Natural killer cell (primary cell): ENCODE data around the gene CSKMT. TPM values are rescaled to one million over a fixed set of nuclear protein-coding genes. Genes with fewer than 3 reads are reported as not detected.

Experiments used
- ATAC-seq, 3 donors: fragments of 150-1000 bp in 2 of 3; fragments of 200-7000 bp in 1 of 3; cut with Tn5 transposase; 1 replicate in 1 of 3; 2 replicates in 2 of 3; pipeline ENCODE4 v1.10.0; 2021; ENCODE audit warnings: mild to moderate bottlenecking in 2 of 3, moderate library complexity in 2 of 3
- DNase-seq, 2 donors: peaks; one replicate each; pipeline versions ENCODE4 v3.0.0 to v3.0.0-alpha.2; 2013 to 2021; ENCODE audit warnings: mixed read lengths in 1 of 2
- H3K27ac ChIP-seq: one replicate; pipeline ENCODE4 v1.5.1; 2013; ENCODE audit warnings: mild to moderate bottlenecking, low read length
- H3K27me3 ChIP-seq: one replicate; pipeline ENCODE4 v1.6.1; 2013; ENCODE audit warnings: low read length; ENCODE audit not compliant: control insufficient read depth, insufficient read depth
- H3K36me3 ChIP-seq: one replicate; pipeline ENCODE4 v1.6.1; 2013; ENCODE audit warnings: low read length; ENCODE audit not compliant: control insufficient read depth, insufficient read depth
- H3K4me1 ChIP-seq: one replicate; pipeline ENCODE4 v1.6.1; 2013; ENCODE audit warnings: low read length; ENCODE audit not compliant: control insufficient read depth, insufficient read depth
- H3K4me3 ChIP-seq: one replicate; pipeline ENCODE4 v1.5.1; 2013; ENCODE audit warnings: low read length
- H3K9me3 ChIP-seq: one replicate; pipeline ENCODE4 v1.6.1; 2013; ENCODE audit warnings: low read length; ENCODE audit not compliant: control insufficient read depth, insufficient read depth
- H3K27ac Mint-ChIP-seq, 2 donors: one replicate each; pipeline ENCODE4 v1.8.0; 2022; ENCODE audit warnings: mild to moderate bottlenecking in 2 of 2, mixed read lengths in 2 of 2, moderate library complexity in 1 of 2
- H3K27me3 Mint-ChIP-seq, 2 donors: one replicate each; pipeline ENCODE4 v1.8.0; 2022; ENCODE audit warnings: low read depth in 2 of 2, mixed read lengths in 2 of 2
- H3K36me3 Mint-ChIP-seq: one replicate; pipeline ENCODE4 v1.8.0; 2022; ENCODE audit warnings: mixed read lengths
- H3K4me1 Mint-ChIP-seq, 2 donors: one replicate each; pipeline ENCODE4 v1.8.0; 2022; ENCODE audit warnings: mixed read lengths in 2 of 2
- H3K4me3 Mint-ChIP-seq: one replicate; pipeline ENCODE4 v1.8.0; 2022; ENCODE audit warnings: mild to moderate bottlenecking, moderate library complexity, mixed read lengths
- H3K9me3 Mint-ChIP-seq, 2 donors: one replicate each; pipeline ENCODE4 v1.8.0; 2022; ENCODE audit warnings: mixed read lengths in 2 of 2
- WGBS: methylation state at CpG from one replicate; pipeline ENCODE4 v1.1.7; 2013; ENCODE audit warnings: missing lambda C conversion rate; ENCODE audit not compliant: insufficient coverage; 5-methylcytosine and 5-hydroxymethylcytosine counted together
- intact Hi-C: fragments of 100-400 bp; cut with micrococcal nuclease; formaldehyde crosslinking; loops from one replicate; pipeline ENCODE4 v1.14.2; 2022
- total RNA-seq, 4 donors: library from RNA; stranded (reverse); fragments of 120-200 nt in 1 of 4; gene quantifications; one replicate each; pipeline versions ENCODE4 v1.2.3 to v1.2.4, GENCODE V29; 2013 to 2022
- TF ChIP-seq, protein P1 (sequence below): fragments of 200-600 bp; IDR thresholded peaks from one replicate; pipeline ENCODE4 v1.8.0; 2022; ENCODE audit warnings: antibody characterized with exemption

CSKMT gene
- total RNA-seq, 3 donors from 2014 or later (not counting 1 experiment from before 2014, with no cell fraction given) = 12.0 to 21.5 (median 13.7) TPM

DNA sequence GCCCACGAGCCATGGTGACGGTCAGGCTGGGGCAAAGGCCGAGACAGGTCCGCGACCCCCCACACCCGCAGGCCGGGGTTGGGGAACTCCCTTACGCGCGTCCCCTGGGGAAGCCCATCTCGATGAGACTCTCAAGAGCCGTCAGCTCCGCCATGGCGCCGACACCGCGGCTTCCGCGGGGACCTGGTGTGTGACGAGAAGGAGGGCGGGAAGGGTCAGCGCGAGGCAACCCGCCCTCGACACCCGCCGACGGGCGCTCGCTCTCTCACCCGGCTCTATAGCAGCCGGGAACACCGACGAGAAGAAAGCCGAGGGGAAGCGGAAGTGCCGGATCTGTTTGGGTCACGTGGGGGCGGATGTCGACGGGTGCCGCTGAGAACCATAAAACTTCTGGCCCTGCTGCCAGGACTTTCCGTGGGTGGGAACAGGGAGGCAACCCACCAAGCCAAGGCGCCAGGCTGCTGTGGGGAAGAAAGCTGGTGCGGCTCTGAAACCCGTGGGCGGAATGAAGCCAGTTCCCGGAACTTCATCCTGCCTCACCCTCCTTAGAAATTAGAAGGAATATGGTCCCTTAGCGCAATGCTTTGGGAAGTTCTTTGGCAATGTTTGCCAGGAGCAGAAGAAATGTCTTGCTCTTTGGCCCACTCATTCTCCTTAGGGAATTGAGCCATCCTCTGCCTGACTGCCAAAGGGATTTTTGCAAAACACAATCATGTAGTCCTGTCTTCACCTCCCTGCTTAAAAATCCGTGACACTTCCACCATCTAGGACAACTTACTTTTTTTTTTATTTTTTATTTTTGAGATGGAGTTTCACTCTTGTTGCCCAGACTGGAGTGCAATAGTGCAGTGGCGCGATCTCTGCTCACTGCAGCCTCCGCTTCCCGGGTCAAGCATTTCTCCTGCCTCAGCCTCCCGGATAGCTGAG lies 13.9 kb downstream of the CSKMT start, which contains the start of gene UBXN1:
UBXN1 (minus strand) TSS at position 304 of the 927 bp plus-strand sequence; CDS start at position 154, 150 bp downstream.
- Histone ChIP-seq H3K9me3 (no peaks in the 10 kb centered on the region), H3K27ac (peak within 1 kb of the TSS; percentile 95), H3K4me3 (peak within 1 kb of the TSS; percentile 98), H3K4me1 (peaks cover 21% of the 10 kb centered on the region), H3K36me3 (peaks cover 20% of the 10 kb centered on the region), H3K27me3 (no peaks in the 10 kb centered on the region)
- WGBS = 10% methylated on average over 53 of the region's 55 CpGs
- no peaks in the 10 kb centered on the region for H3K9me3 Mint-ChIP-seq
- ATAC-seq (peak; percentile 85 to 91 (median 89)), DNase-seq (peak; percentile 79 to 92)
- H3K27me3 Mint-ChIP-seq = no peaks in the 10 kb centered on the region
- H3K4me1 Mint-ChIP-seq = peaks cover 26 to 31% of the 10 kb centered on the region in 2 donors
- H3K4me3 Mint-ChIP-seq = peak within 1 kb of the TSS; percentile 93
- intact Hi-C loops = loop anchor here (1.0 to 5.0 kb wide), 3 partner anchors 15 to 252 kb away; partner anchors contain the start of gene TUT1
- peaks cover 6% of the 10 kb centered on the region for H3K36me3 Mint-ChIP-seq
- TF ChIP-seq, protein P1, sequence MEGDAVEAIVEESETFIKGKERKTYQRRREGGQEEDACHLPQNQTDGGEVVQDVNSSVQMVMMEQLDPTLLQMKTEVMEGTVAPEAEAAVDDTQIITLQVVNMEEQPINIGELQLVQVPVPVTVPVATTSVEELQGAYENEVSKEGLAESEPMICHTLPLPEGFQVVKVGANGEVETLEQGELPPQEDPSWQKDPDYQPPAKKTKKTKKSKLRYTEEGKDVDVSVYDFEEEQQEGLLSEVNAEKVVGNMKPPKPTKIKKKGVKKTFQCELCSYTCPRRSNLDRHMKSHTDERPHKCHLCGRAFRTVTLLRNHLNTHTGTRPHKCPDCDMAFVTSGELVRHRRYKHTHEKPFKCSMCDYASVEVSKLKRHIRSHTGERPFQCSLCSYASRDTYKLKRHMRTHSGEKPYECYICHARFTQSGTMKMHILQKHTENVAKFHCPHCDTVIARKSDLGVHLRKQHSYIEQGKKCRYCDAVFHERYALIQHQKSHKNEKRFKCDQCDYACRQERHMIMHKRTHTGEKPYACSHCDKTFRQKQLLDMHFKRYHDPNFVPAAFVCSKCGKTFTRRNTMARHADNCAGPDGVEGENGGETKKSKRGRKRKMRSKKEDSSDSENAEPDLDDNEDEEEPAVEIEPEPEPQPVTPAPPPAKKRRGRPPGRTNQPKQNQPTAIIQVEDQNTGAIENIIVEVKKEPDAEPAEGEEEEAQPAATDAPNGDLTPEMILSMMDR = no peak
- H3K27ac Mint-ChIP-seq = peak within 1 kb of the TSS; percentile 95 to 99

DNA sequence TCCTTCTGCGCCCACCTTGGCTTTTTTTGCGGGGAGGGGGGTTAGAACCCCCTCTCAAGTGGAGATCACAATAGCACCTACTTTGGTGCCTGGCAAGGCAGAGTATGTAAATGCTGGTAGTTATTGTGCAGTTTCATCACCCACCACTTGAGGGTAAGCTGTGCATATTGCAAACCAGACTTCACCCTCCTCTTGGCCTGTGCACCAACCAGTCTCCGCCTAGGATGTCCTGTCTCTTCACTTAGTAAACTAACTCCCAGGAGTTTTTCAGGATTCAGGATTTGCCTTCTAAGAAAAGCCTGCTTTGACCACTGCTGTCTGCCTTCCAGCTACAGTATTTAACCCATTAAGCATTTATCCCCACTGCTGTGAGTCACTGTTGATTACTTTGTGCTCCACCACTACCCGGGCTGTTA lies 15.7 kb downstream of the CSKMT start:
- intact Hi-C loops = loop anchor here (1.0 kb wide), 1 partner anchor 13 kb away; no protein-coding TSS in a partner anchor
- H3K4me1 ChIP-seq = peaks cover 21% of the 10 kb centered on the region
- peak overlapping the region; percentile 67 for H3K4me3 Mint-ChIP-seq
- WGBS = 50% methylated on average over 4 of the region's 4 CpGs
- no peaks in the 10 kb centered on the region for H3K9me3 Mint-ChIP-seq
- H3K27ac Mint-ChIP-seq = peak overlapping the region; percentile 73 to 95
- no peaks in the 10 kb centered on the region for H3K27me3 Mint-ChIP-seq
- peak; percentile 27 to 50 (median 30) for ATAC-seq
- TF ChIP-seq, protein P1 = peak; percentile 18
- H3K27me3 ChIP-seq = no peaks in the 10 kb centered on the region
- H3K36me3 ChIP-seq = peaks cover 18% of the 10 kb centered on the region
- no peaks in the 10 kb centered on the region for H3K9me3 ChIP-seq
- no peak overlapping the region for H3K4me3 ChIP-seq
- DNase-seq = peak in 1 of 2 donors; percentile 75
- no peak overlapping the region for H3K27ac ChIP-seq
- H3K36me3 Mint-ChIP-seq = peaks cover 6% of the 10 kb centered on the region
- peaks cover 26 to 31% of the 10 kb centered on the region in 2 donors for H3K4me1 Mint-ChIP-seq

DNA sequence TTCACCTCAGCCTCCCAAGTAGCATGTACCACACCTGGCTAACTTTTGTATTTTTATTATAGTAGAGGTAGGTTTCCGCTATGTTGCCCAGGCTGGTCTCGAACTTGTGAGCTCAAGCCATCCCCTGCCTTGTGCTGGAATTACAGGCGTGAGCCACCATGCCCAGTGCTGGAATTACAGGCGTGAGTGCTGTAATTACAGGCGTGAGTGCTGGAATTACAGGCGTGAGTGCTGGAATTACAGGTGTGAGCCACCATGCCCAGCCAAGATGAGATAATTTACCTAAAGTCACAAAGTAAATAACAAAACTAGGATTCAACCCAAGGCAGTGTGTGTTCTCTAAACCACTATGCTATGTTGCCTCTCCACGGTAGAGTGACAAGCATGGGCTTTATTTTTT lies 17.4 kb downstream of the CSKMT start:
- intact Hi-C loops = no loop called here
- Histone ChIP-seq H3K4me3 (no peak overlapping the region), H3K27me3 (peaks cover 6% of the 10 kb centered on the region), H3K36me3 (peaks cover 6% of the 10 kb centered on the region), H3K9me3 (no peaks in the 10 kb centered on the region), H3K27ac (no peak overlapping the region), H3K4me1 (peaks cover 19% of the 10 kb centered on the region)
- Mint-ChIP-seq H3K36me3 (no peaks in the 10 kb centered on the region), H3K9me3 (no peaks in the 10 kb centered on the region), H3K27ac (no peak overlapping the region), H3K27me3 (peaks cover 0 to 2% of the 10 kb centered on the region in 2 donors), H3K4me3 (no peak overlapping the region), H3K4me1 (peaks cover 17 to 21% of the 10 kb centered on the region in 2 donors)
- DNase-seq (no peak), ATAC-seq (no peak)
- 90% methylated on average over 6 of the region's 7 CpGs for WGBS
- TF ChIP-seq, protein P1 = no peak
